Measurements from ENCODE around the gene TNF.

GRCh38 chr6:31581434-31582229 is 6.3 kb downstream of the TNF start:
- TF ChIP-seq MZF1 (tag by site-specific recombination; IDR thresholded peaks at IDR 0.05; ENCODE audit: borderline replicate concordance) (no peak), CTCF (tag by site-specific recombination; IDR thresholded peaks at IDR 0.05) (no peak), WT1 (tag by site-specific recombination; IDR thresholded peaks at IDR 0.05) (no peak), ZNF140 (tag by site-specific recombination; IDR thresholded peaks at IDR 0.05) (no peak), ZSCAN23 (tag by site-specific recombination; IDR thresholded peaks at IDR 0.05) (no peak), TCF7L2 (IDR thresholded peaks at IDR 0.05; ENCODE audit: borderline replicate concordance, low read depth, low read length) (no peak), TRIM28 (IDR thresholded peaks at IDR 0.05; ENCODE audit: borderline replicate concordance, low read length) (no peak)
